Nephron progenitor cell (in vitro differentiated cells): ENCODE measurements around the gene MAG.
"Not testable (repeated sequence)": the region's sequence is repeated elsewhere in the genome, so short reads cannot be mapped to it uniquely, and the experiment has no call there.

Experiments
- DNase-seq: peaks from one replicate; pipeline ENCODE4 v3.0.0; 2021
- H3K27ac Mint-ChIP-seq: 2 replicates; pipeline ENCODE4 v1.8.0; 2021; ENCODE audit warnings: mild to moderate bottlenecking, moderate library complexity, mixed read lengths
- H3K27me3 Mint-ChIP-seq: 2 replicates; pipeline ENCODE4 v1.8.0; 2021; ENCODE audit warnings: mild to moderate bottlenecking, low read depth, mixed read lengths; ENCODE audit not compliant: poor library complexity
- H3K36me3 Mint-ChIP-seq: 2 replicates; pipeline ENCODE4 v1.8.0; 2021; ENCODE audit warnings: low read depth, mixed read lengths
- H3K4me1 Mint-ChIP-seq: 2 replicates; pipeline ENCODE4 v1.8.0; 2021; ENCODE audit warnings: mixed read lengths
- H3K4me3 Mint-ChIP-seq: 2 replicates; pipeline ENCODE4 v1.8.0; 2021; ENCODE audit warnings: mild to moderate bottlenecking, moderate library complexity, mixed read lengths
- H3K9me3 Mint-ChIP-seq: 2 replicates; pipeline ENCODE4 v1.8.0; 2021; ENCODE audit warnings: mild to moderate bottlenecking, moderate library complexity, mixed read lengths
- CTCF ChIP-seq: fragments of 200-600 bp; sonication (generic); IDR thresholded peaks from 2 replicates; pipeline ENCODE4 v1.5.0; 2021; ENCODE audit warnings: antibody characterized with exemption

MAG gene

GRCh38 chr19:35279374-35279773, 12.6 kb upstream of the MAG start:
- Mint-ChIP-seq H3K4me1 (peaks cover 42% of the 10 kb centered on the region), H3K9me3 (no peaks in the 10 kb centered on the region), H3K27me3 (peaks cover 7% of the 10 kb centered on the region), H3K36me3 (peaks cover 17% of the 10 kb centered on the region), H3K27ac (no peak overlapping the region), H3K4me3 (no peak overlapping the region)
- DNase-seq: no peak
- TF ChIP-seq CTCF: no peak

DNA sequence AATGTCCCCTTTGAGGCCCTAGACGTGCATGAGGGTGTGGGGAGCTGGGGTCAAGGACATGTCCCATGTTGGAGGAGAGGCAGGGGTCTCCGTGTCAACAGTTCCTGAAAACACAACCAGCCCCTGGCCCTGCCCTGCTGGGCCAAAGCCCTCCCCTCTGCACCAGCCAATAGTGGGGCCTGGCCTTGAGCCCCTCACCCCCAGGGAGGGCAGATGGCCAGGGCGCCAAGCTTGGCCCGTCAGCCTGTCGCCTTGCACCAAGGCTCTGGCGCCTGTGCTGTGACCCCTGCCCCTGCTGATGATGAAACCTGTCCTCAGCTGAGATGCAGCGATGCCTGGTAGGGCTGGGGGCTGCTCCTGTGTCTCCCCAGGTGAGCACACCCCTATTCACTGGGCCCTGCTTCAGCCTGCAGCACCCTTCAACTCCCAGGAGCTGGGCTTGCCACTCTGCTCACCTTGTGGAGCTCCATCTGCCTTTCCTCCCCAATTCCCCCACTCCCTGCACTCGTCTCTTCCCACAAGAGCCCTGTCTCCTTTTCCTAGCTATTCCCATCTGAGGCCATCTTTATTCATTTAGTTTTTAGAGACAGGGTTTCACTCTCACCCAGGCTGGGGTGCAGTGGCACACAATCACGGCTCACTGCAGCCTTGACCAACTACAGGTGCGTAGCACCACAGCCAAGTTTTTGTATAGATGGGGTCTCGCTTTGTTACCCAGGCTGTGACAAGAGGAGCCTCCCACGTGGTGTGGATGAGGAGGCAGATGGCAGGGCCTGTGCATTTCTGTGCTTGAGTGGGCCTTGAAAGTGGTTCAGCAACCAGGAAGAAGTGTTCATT, 11.8 kb upstream of the MAG start:
- Mint-ChIP-seq H3K27ac (peak overlapping the region; percentile 95), H3K4me3 (no peak overlapping the region)

GRCh38 chr19:35281303-35281702, 10.7 kb upstream of the MAG start:
- Mint-ChIP-seq H3K4me1 (peaks cover 53% of the 10 kb centered on the region), H3K27ac (peak overlapping the region; percentile 92), H3K9me3 (no peaks in the 10 kb centered on the region), H3K27me3 (peaks cover 11% of the 10 kb centered on the region), H3K4me3 (no peak overlapping the region), H3K36me3 (no peaks in the 10 kb centered on the region)
- no peak for DNase-seq
- TF ChIP-seq CTCF: no peak

More for the DNA sequence above, 11.8 kb upstream of the MAG start:
- TF ChIP-seq CTCF: no peak
- Mint-ChIP-seq H3K9me3 (no peaks in the 10 kb centered on the region), H3K4me1 (peaks cover 49% of the 10 kb centered on the region), H3K36me3 (peaks cover 10% of the 10 kb centered on the region), H3K27me3 (peaks cover 11% of the 10 kb centered on the region)
- no peak for DNase-seq

- no peak for DNase-seq
- Mint-ChIP-seq H3K9me3 (no peaks in the 10 kb centered on the region), H3K27ac (no peak overlapping the region), H3K4me1 (peaks cover 57% of the 10 kb centered on the region), H3K36me3 (no peaks in the 10 kb centered on the region), H3K4me3 (no peak overlapping the region), H3K27me3 (peaks cover 11% of the 10 kb centered on the region)
- no peak for TF ChIP-seq CTCF
Observed at GRCh38 chr19:35284153-35285094, 7.5 kb upstream of the MAG start.

DNA sequence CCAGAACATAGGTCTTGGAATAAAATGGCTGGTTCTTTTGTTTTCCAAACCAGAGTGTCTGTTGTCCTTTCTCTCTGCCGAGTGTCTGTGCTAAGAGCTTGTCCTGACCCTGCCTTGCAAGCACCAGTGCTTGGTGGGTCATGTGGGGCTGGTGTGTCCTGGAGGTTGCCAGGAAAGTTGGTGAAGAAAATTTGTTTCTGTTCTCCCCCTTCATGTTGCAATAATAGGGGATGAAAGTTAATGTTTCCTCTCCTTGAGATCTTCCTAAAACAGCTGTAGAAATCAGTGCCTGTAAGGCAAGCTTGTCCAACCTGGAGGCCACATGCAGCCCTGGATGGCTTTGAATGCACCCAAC, 6.9 kb upstream of the MAG start:
- no peaks in the 10 kb centered on the region for H3K9me3 Mint-ChIP-seq
- no peak for TF ChIP-seq CTCF
- H3K4me3 Mint-ChIP-seq: no peak overlapping the region
- H3K4me1 Mint-ChIP-seq: peaks cover 54% of the 10 kb centered on the region
- peak overlapping the region; percentile 59 for H3K27ac Mint-ChIP-seq
- H3K36me3 Mint-ChIP-seq: no peaks in the 10 kb centered on the region
- H3K27me3 Mint-ChIP-seq: peaks cover 11% of the 10 kb centered on the region
- no peak for DNase-seq

- peak overlapping the region; percentile 59 for H3K27ac Mint-ChIP-seq
- not testable (repeated sequence) for DNase-seq, H3K9me3 Mint-ChIP-seq, H3K36me3 Mint-ChIP-seq, H3K4me3 Mint-ChIP-seq
- peaks cover 15% of the 10 kb centered on the region for H3K27me3 Mint-ChIP-seq
- H3K4me1 Mint-ChIP-seq: peaks cover 54% of the 10 kb centered on the region
Observed at GRCh38 chr19:35285465-35285864, 6.5 kb upstream of the MAG start.

- not testable (repeated sequence) for H3K36me3 Mint-ChIP-seq, H3K9me3 Mint-ChIP-seq, H3K4me3 Mint-ChIP-seq, DNase-seq, H3K27ac Mint-ChIP-seq
- H3K4me1 Mint-ChIP-seq: peaks cover 50% of the 10 kb centered on the region
- peaks cover 16% of the 10 kb centered on the region for H3K27me3 Mint-ChIP-seq
Observed at GRCh38 chr19:35286101-35286500, 5.9 kb upstream of the MAG start.
